A549 (cell line): ENCODE measurements around the gene SHTN1. TPM values are rescaled to one million over a fixed set of nuclear protein-coding genes. Genes with fewer than 3 reads are reported as not detected.

Source experiments
- ATAC-seq, 2 experiments: fragments of 200-7000 bp in 1 of 2; fragments of >200 bp in 1 of 2; cut with Nextera tagmentation in 1 of 2; cut with Tn5 transposase in 1 of 2; 3 replicates each; pipeline versions ENCODE4 v1.8.0 to v1.9.1; 2018 to 2020; ENCODE audit warnings: mild to moderate bottlenecking in 1 of 2, moderate library complexity in 1 of 2
- CTCF ChIA-PET: fragments of 300-600 bp; sonication (Branson Sonifier 250); formaldehyde crosslinking; extraction: SDS; loops from one replicate; lab custom pipeline; 2021; ENCODE audit warnings: antibody characterized with exemption, inconsistent platforms; lab: Yijun Ruan, JAX
- POLR2A ChIA-PET: fragments of 350-600 bp; formaldehyde crosslinking; extraction: SDS; loops from one replicate; lab custom pipeline; 2021; ENCODE audit warnings: antibody characterized with exemption, inconsistent platforms; lab: Yijun Ruan, JAX
- DNase-seq, 2 experiments: peaks; one replicate each; pipeline versions ENCODE4 v3.0.0 to v3.0.0-alpha.2; 2011 to 2016; ENCODE audit warnings: low read depth in 1 of 2, low spot score in 1 of 2
- FAIRE-seq: peaks from 2 replicates; lab custom pipeline; 2011; peaks lifted over from hg19 to GRCh38; lab: Jason Lieb, UNC
- H3K27ac ChIP-seq, 2 experiments: fragments of >200 bp; sonication (Bioruptor Twin); formaldehyde crosslinking; 3 replicates each; pipeline ENCODE4 v1.5.1; 2016 to 2017
- H3K4me1 ChIP-seq: fragments of >200 bp; sonication (Bioruptor Twin); formaldehyde crosslinking; 3 replicates; pipeline ENCODE4 v1.6.1; 2016
- H3K4me2 ChIP-seq: fragments of >200 bp; sonication (Bioruptor Twin); formaldehyde crosslinking; 3 replicates; pipeline ENCODE4 v1.6.1; 2016
- H3K4me3 ChIP-seq: fragments of >200 bp; sonication (Bioruptor Twin); formaldehyde crosslinking; 3 replicates; pipeline ENCODE4 v1.5.1; 2016
- H3K9me3 ChIP-seq: fragments of >200 bp; sonication (Bioruptor Twin); formaldehyde crosslinking; 3 replicates; pipeline ENCODE4 v1.6.1; 2016
- CBX2 ChIP-seq: fragments of 200-600 bp; sonication (generic); IDR thresholded peaks from 2 replicates; pipeline ENCODE4 v1.6.1; 2016; ENCODE audit warnings: low read depth, mild to moderate bottlenecking, borderline replicate concordance
- EHF ChIP-seq: fragments of 250-450 bp; sonication (Bioruptor Pico); IDR thresholded peaks from 2 replicates; pipeline ENCODE4 v1.5.0; 2020; ENCODE audit warnings: mild to moderate bottlenecking
- FOSL2 ChIP-seq, 2 experiments: fragments of 450-650 bp in 1 of 2; fragments of >200 bp in 1 of 2; sonication (Bioruptor Twin) in 1 of 2; formaldehyde crosslinking; IDR thresholded peaks; 2 replicates each; pipeline versions ENCODE4 v1.5.0 to v1.6.1; 2016 to 2020; ENCODE audit warnings: mild to moderate bottlenecking in 1 of 2, moderate library complexity in 1 of 2
- GATA3 ChIP-seq: IDR thresholded peaks from 2 replicates; pipeline ENCODE4 v1.6.1; 2012; ENCODE audit warnings: borderline replicate concordance
- HEYL ChIP-seq: fragments of 250-450 bp; sonication (Bioruptor Pico); IDR thresholded peaks from 2 replicates; pipeline ENCODE4 v1.8.0; 2021; ENCODE audit warnings: mild to moderate bottlenecking, moderate library complexity
- HOXB13 ChIP-seq: fragments of 250-450 bp; sonication (Bioruptor Pico); IDR thresholded peaks from 2 replicates; pipeline ENCODE4 v1.5.0; 2020; ENCODE audit warnings: low read depth, mild to moderate bottlenecking, moderate library complexity
- JUNB ChIP-seq: fragments of >200 bp; sonication (Bioruptor Twin); formaldehyde crosslinking; IDR thresholded peaks from 2 replicates; pipeline ENCODE4 v1.6.1; 2016
- MAZ ChIP-seq: fragments of 150-350 bp; IDR thresholded peaks from 2 replicates; pipeline ENCODE4 v1.6.1; 2014; ENCODE audit warnings: antibody characterized with exemption, low read depth, low read length, borderline replicate concordance
- PHF8 ChIP-seq: fragments of 200-600 bp; sonication (generic); IDR thresholded peaks from 2 replicates; pipeline ENCODE4 v1.6.1; 2016; ENCODE audit warnings: low read depth, mild to moderate bottlenecking, antibody characterized with exemption, moderate library complexity, borderline replicate concordance
- POLR2AphosphoS2 ChIP-seq: conservative IDR thresholded peaks from 2 replicates; pipeline ENCODE4 v1.6.1; 2012; ENCODE audit warnings: low read length, improper control_type of control experiment, inconsistent platforms
- RARB ChIP-seq: fragments of 250-450 bp; sonication (Bioruptor Pico); IDR thresholded peaks from 2 replicates; pipeline ENCODE4 v1.8.0; 2021; ENCODE audit warnings: mild to moderate bottlenecking, moderate library complexity
- RFX5 ChIP-seq: fragments of 450-650 bp; IDR thresholded peaks from 2 replicates; pipeline ENCODE4 v1.7.1; 2014; ENCODE audit warnings: antibody characterized with exemption, mild to moderate bottlenecking, moderate library complexity
- ZC3H11A ChIP-seq: fragments of 450-650 bp; IDR thresholded peaks from 2 replicates; pipeline ENCODE4 v1.6.1; 2014; ENCODE audit warnings: antibody characterized with exemption, mild to moderate bottlenecking
- ZNF302 ChIP-seq: fragments of 250-450 bp; sonication (Bioruptor Pico); IDR thresholded peaks from 2 replicates; pipeline ENCODE4 v1.9.0; 2021; ENCODE audit warnings: inconsistent platforms, mild to moderate bottlenecking, moderate library complexity
- WGBS: methylation state at CpG from one replicate; pipeline ENCODE4 v1.1.6; 2017; ENCODE audit errors: missing lambda C conversion rate; 5-methylcytosine and 5-hydroxymethylcytosine counted together
- polyA plus RNA-seq, 4 experiments: library from polyadenylated mRNA; depleted of rRNA in 3 of 4; stranded (reverse); fragments of >200 nt; fragmentation: RNase III in 1 of 4; extraction: RNeasy Plus Mini Kit Qiagen cat#74134 plus additional on column Dnase treatment in 1 of 4; gene quantifications; 2 replicates in 3 of 4; 3 replicates in 1 of 4; pipeline ENCODE4 v1.2.3, GENCODE V29; 2011 to 2017
- TF ChIP-seq, protein P1 (sequence below): fragments of 150-350 bp; IDR thresholded peaks from 2 replicates; pipeline ENCODE4 v1.6.1; 2014; ENCODE audit warnings: low read depth, mild to moderate bottlenecking, low read length
- TF ChIP-seq, protein P2 (sequence below): IDR thresholded peaks from 2 replicates; pipeline ENCODE4 v1.6.1; 2012; ENCODE audit warnings: low read depth, borderline replicate concordance
- TF ChIP-seq, protein P3 (sequence below): fragments of 450-650 bp; IDR thresholded peaks from 2 replicates; pipeline ENCODE4 v1.6.1; 2014; ENCODE audit warnings: antibody characterized with exemption
- TF ChIP-seq, protein P4 (sequence below): fragments of 250-450 bp; sonication (Bioruptor Pico); IDR thresholded peaks from 2 replicates; pipeline ENCODE4 v1.5.0; 2021; ENCODE audit warnings: mild to moderate bottlenecking, moderate library complexity, borderline replicate concordance
- TF ChIP-seq, protein P5 (sequence below): fragments of >200 bp; sonication (Bioruptor Twin); formaldehyde crosslinking; IDR thresholded peaks from 2 replicates; pipeline ENCODE4 v1.6.1; 2016
- TF ChIP-seq, protein P6 (sequence below): fragments of >200 bp; sonication (Bioruptor Twin); formaldehyde crosslinking; IDR thresholded peaks from 3 replicates; pipeline ENCODE4 v1.5.1; 2016
- TF ChIP-seq, protein P7 (sequence below): fragments of >200 bp; sonication (Bioruptor Twin); formaldehyde crosslinking; IDR thresholded peaks from 3 replicates; pipeline ENCODE4 v1.6.1; 2016

The SHTN1 gene
- polyA plus RNA-seq, 2 of the 4 experiments (the other 2 are of a cell fraction), result 21.7 to 63.1 TPM

DNA sequence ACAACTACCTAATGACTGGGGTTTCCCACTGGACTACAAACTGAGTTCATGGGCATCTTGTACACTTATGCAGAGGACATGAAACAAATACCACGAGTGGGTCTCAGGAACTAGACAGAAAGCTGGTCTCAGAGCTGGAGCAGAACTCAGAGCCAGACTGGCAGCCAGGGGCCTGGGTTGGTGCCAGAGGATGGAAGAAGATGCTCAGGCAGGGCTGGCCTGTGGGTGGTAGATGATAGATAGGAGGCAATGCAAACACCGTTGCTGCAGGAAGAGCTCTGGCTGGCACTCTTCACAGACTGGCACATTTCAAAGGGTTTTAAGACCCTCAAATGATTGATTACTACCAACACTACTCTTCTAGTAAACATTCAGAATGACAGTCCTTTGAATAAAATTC lies 126.9 kb downstream of the SHTN1 start:
- TF ChIP-seq, protein P1, sequence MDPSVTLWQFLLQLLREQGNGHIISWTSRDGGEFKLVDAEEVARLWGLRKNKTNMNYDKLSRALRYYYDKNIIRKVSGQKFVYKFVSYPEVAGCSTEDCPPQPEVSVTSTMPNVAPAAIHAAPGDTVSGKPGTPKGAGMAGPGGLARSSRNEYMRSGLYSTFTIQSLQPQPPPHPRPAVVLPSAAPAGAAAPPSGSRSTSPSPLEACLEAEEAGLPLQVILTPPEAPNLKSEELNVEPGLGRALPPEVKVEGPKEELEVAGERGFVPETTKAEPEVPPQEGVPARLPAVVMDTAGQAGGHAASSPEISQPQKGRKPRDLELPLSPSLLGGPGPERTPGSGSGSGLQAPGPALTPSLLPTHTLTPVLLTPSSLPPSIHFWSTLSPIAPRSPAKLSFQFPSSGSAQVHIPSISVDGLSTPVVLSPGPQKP, result no peak
- TF ChIP-seq PHF8, result no peak
- TF ChIP-seq, protein P2, sequence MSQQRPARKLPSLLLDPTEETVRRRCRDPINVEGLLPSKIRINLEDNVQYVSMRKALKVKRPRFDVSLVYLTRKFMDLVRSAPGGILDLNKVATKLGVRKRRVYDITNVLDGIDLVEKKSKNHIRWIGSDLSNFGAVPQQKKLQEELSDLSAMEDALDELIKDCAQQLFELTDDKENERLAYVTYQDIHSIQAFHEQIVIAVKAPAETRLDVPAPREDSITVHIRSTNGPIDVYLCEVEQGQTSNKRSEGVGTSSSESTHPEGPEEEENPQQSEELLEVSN, result no peak
- TF ChIP-seq RFX5, result no peak
- no peak for TF ChIP-seq ZNF302 (CRISPR knock-in tag)
- TF ChIP-seq, protein P3, sequence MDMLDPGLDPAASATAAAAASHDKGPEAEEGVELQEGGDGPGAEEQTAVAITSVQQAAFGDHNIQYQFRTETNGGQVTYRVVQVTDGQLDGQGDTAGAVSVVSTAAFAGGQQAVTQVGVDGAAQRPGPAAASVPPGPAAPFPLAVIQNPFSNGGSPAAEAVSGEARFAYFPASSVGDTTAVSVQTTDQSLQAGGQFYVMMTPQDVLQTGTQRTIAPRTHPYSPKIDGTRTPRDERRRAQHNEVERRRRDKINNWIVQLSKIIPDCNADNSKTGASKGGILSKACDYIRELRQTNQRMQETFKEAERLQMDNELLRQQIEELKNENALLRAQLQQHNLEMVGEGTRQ, result no peak
- TF ChIP-seq, protein P4, sequence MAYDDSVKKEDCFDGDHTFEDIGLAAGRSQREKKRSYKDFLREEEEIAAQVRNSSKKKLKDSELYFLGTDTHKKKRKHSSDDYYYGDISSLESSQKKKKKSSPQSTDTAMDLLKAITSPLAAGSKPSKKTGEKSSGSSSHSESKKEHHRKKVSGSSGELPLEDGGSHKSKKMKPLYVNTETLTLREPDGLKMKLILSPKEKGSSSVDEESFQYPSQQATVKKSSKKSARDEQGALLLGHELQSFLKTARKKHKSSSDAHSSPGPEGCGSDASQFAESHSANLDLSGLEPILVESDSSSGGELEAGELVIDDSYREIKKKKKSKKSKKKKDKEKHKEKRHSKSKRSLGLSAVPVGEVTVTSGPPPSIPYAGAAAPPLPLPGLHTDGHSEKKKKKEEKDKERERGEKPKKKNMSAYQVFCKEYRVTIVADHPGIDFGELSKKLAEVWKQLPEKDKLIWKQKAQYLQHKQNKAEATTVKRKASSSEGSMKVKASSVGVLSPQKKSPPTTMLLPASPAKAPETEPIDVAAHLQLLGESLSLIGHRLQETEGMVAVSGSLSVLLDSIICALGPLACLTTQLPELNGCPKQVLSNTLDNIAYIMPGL, result no peak
- no peak for TF ChIP-seq JUNB
- no peak for TF ChIP-seq POLR2AphosphoS2
- TF ChIP-seq ZC3H11A, result no peak
- TF ChIP-seq, protein P5, sequence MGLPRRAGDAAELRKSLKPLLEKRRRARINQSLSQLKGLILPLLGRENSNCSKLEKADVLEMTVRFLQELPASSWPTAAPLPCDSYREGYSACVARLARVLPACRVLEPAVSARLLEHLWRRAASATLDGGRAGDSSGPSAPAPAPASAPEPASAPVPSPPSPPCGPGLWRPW, result no peak
- no peak for TF ChIP-seq HOXB13 (CRISPR knock-in tag)
- TF ChIP-seq, protein P6, sequence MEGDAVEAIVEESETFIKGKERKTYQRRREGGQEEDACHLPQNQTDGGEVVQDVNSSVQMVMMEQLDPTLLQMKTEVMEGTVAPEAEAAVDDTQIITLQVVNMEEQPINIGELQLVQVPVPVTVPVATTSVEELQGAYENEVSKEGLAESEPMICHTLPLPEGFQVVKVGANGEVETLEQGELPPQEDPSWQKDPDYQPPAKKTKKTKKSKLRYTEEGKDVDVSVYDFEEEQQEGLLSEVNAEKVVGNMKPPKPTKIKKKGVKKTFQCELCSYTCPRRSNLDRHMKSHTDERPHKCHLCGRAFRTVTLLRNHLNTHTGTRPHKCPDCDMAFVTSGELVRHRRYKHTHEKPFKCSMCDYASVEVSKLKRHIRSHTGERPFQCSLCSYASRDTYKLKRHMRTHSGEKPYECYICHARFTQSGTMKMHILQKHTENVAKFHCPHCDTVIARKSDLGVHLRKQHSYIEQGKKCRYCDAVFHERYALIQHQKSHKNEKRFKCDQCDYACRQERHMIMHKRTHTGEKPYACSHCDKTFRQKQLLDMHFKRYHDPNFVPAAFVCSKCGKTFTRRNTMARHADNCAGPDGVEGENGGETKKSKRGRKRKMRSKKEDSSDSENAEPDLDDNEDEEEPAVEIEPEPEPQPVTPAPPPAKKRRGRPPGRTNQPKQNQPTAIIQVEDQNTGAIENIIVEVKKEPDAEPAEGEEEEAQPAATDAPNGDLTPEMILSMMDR, result no peak
- no peak for TF ChIP-seq FOSL2 (IDR thresholded peaks at IDR 0.05)
- TF ChIP-seq FOSL2 (CRISPR knock-in tag; IDR thresholded peaks at IDR 0.05), result no peak
- no peak for TF ChIP-seq RARB (CRISPR knock-in tag)
- TF ChIP-seq EHF, result no peak
- TF ChIP-seq MAZ, result no peak
- TF ChIP-seq, all 56 proteins: peak for 0
- Histone ChIP-seq H3K4me2 (no peak overlapping the region), H3K4me1 (no peaks in the 10 kb centered on the region), H3K27ac (no peak overlapping the region), H3K4me3 (no peak overlapping the region), H3K9me3 (no peaks in the 10 kb centered on the region)
- ATAC-seq (peak in 1 of 2 experiments; percentile 45; a peak in 3 of 6 replicates), DNase-seq (no peak), FAIRE-seq (no peak)
- ChIA-PET POLR2A (no interaction called here), CTCF (interaction anchor here (1.1 to 1.4 kb wide), 2 partner anchors 8 to 290 kb away, joined by 3 to 4 read pairs; no protein-coding TSS in a partner anchor)
- 17% methylated on average over 2 of the region's 2 CpGs for WGBS

DNA sequence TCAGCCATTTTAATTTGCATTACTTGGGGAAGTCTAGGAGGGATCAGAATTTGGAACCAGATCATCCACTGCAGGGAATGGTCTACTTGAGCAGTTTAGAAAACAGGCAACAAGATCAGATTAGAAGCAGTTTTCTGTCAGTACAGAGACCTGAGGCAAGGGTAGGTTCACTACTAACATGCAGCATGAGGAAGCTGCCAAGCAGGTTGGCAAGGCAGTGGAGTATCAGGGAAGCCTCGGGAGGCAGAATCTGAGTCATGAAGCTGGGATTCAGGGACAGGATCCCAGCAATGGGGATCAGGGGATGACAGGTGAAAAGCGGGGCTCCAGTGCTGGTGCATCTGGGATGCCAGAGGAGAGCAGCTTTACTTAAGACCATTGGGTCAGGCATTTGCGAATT lies 127.6 kb downstream of the SHTN1 start:
- H3K4me1 ChIP-seq, result no peaks in the 10 kb centered on the region
- ATAC-seq (peak; percentile 15 to 22; a peak in 4 of 6 replicates), DNase-seq (no peak), FAIRE-seq (no peak)
- H3K4me3 ChIP-seq, result no peak overlapping the region
- H3K9me3 ChIP-seq, result no peaks in the 10 kb centered on the region
- no peak for TF ChIP-seq CBX2
- TF ChIP-seq ZC3H11A, result no peak
- TF ChIP-seq HEYL, result no peak
- no peak for TF ChIP-seq GATA3
- TF ChIP-seq, protein P7, sequence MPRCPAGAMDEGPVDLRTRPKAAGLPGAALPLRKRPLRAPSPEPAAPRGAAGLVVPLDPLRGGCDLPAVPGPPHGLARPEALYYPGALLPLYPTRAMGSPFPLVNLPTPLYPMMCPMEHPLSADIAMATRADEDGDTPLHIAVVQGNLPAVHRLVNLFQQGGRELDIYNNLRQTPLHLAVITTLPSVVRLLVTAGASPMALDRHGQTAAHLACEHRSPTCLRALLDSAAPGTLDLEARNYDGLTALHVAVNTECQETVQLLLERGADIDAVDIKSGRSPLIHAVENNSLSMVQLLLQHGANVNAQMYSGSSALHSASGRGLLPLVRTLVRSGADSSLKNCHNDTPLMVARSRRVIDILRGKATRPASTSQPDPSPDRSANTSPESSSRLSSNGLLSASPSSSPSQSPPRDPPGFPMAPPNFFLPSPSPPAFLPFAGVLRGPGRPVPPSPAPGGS, result no peak
- TF ChIP-seq ZNF302 (CRISPR knock-in tag), result no peak
- TF ChIP-seq, protein P2, result no peak
- POLR2A ChIA-PET, result no interaction called here
- H3K4me2 ChIP-seq, result no peak overlapping the region
- WGBS, result 75% methylated on average over 3 of the region's 3 CpGs
- CTCF ChIA-PET, result interaction anchor here (1.1 to 1.4 kb wide), 2 partner anchors 8 to 291 kb away, joined by 3 to 4 read pairs; no protein-coding TSS in a partner anchor
- no peak overlapping the region for H3K27ac ChIP-seq
